GM12874 (cell line): Measurements from ENCODE around the gene SLC6A4.

Experiments
- CTCF ChIP-seq: IDR thresholded peaks from 2 replicates; pipeline ENCODE4 v1.5.1; 2011; ENCODE audit warnings: low read depth, mild to moderate bottlenecking, control low read depth, low read length, moderate library complexity; ENCODE audit not compliant: insufficient read depth

The SLC6A4 gene

GRCh38 chr17:30196504-30196903, 39.0 kb downstream of the SLC6A4 start:
- TF ChIP-seq CTCF: no peak

- TF ChIP-seq CTCF: no peak
Observed at GRCh38 chr17:30191072-30191471, 44.4 kb downstream of the SLC6A4 start.

GRCh38 chr17:30188211-30188939, 47.1 kb downstream of the SLC6A4 start:
- TF ChIP-seq CTCF: no peak

- no peak for TF ChIP-seq CTCF
Observed at GRCh38 chr17:30187573-30187972, 47.9 kb downstream of the SLC6A4 start.

GRCh38 chr17:30186761-30187160, 48.7 kb downstream of the SLC6A4 start:
- TF ChIP-seq CTCF: no peak

GRCh38 chr17:30176855-30177254, 58.6 kb downstream of the SLC6A4 start:
- TF ChIP-seq CTCF: no peak

- TF ChIP-seq CTCF: no peak
Observed at GRCh38 chr17:30174556-30174955, 60.9 kb downstream of the SLC6A4 start.
